KMS-11 (cell line): ENCODE data around the gene LRBA.

Experiments
- H2AFZ ChIP-seq: fragments of 200-600 bp; sonication (generic); 2 replicates; pipeline ENCODE4 v1.6.1; 2016; ENCODE audit warnings: antibody characterized with exemption, mixed run types, low read depth
- H3K27ac ChIP-seq: fragments of 200-600 bp; sonication (generic); 2 replicates; pipeline ENCODE4 v1.6.1; 2016; ENCODE audit warnings: mild to moderate bottlenecking, mixed run types
- H3K27me3 ChIP-seq: fragments of 200-600 bp; sonication (generic); 2 replicates; pipeline ENCODE4 v1.6.1; 2017; ENCODE audit warnings: mild to moderate bottlenecking, low read depth, mixed run types, moderate library complexity; ENCODE audit not compliant: insufficient read depth
- H3K36me3 ChIP-seq: fragments of 200-600 bp; sonication (generic); 2 replicates; pipeline ENCODE4 v1.6.1; 2017; ENCODE audit warnings: mild to moderate bottlenecking, mixed run types; ENCODE audit not compliant: insufficient read depth
- H3K4me1 ChIP-seq: fragments of 200-600 bp; sonication (generic); 2 replicates; pipeline ENCODE4 v1.6.1; 2016; ENCODE audit warnings: mild to moderate bottlenecking, low read depth, mixed run types; ENCODE audit not compliant: poor library complexity, severe bottlenecking
- H3K4me2 ChIP-seq: fragments of 200-600 bp; sonication (generic); 2 replicates; pipeline ENCODE4 v1.7.0; 2016; ENCODE audit warnings: mild to moderate bottlenecking, mixed run types
- H3K4me3 ChIP-seq: fragments of 200-600 bp; sonication (generic); IDR thresholded peaks from 2 replicates; pipeline ENCODE4 v1.6.1; 2017; ENCODE audit warnings: low read depth, low read length, mixed read lengths; ENCODE audit not compliant: insufficient read depth
- H3K79me2 ChIP-seq: fragments of 200-600 bp; sonication (generic); 2 replicates; pipeline ENCODE4 v1.6.1; 2016; ENCODE audit warnings: low read depth, mixed run types; ENCODE audit not compliant: insufficient read depth
- H3K9ac ChIP-seq: fragments of 200-600 bp; sonication (generic); 2 replicates; pipeline ENCODE4 v1.6.1; 2016; ENCODE audit warnings: mild to moderate bottlenecking, mixed run types
- H4K20me1 ChIP-seq: fragments of 200-600 bp; sonication (generic); 2 replicates; pipeline ENCODE4 v1.6.1; 2016; ENCODE audit warnings: mild to moderate bottlenecking, mixed run types; ENCODE audit not compliant: insufficient read depth
- TF ChIP-seq, protein P1 (sequence below): fragments of 200-600 bp; sonication (generic); conservative IDR thresholded peaks from 2 replicates; pipeline ENCODE4 v1.6.1; 2017; ENCODE audit warnings: low read depth, mild to moderate bottlenecking, antibody characterized with exemption, low read length, moderate library complexity, mixed read lengths

The LRBA gene

GRCh38 chr4:150723727-150724411, 291.2 kb downstream of the LRBA start:
- Histone ChIP-seq H3K4me3 (no peak overlapping the region), H3K4me2 (no peak overlapping the region), H3K79me2 (no peaks in the 10 kb centered on the region), H2AFZ (no peak overlapping the region), H4K20me1 (no peaks in the 10 kb centered on the region), H3K9ac (no peak overlapping the region), H3K27me3 (no peaks in the 10 kb centered on the region), H3K4me1 (peaks cover 3% of the 10 kb centered on the region), H3K36me3 (no peaks in the 10 kb centered on the region), H3K27ac (no peak overlapping the region)
- TF ChIP-seq, protein P1, sequence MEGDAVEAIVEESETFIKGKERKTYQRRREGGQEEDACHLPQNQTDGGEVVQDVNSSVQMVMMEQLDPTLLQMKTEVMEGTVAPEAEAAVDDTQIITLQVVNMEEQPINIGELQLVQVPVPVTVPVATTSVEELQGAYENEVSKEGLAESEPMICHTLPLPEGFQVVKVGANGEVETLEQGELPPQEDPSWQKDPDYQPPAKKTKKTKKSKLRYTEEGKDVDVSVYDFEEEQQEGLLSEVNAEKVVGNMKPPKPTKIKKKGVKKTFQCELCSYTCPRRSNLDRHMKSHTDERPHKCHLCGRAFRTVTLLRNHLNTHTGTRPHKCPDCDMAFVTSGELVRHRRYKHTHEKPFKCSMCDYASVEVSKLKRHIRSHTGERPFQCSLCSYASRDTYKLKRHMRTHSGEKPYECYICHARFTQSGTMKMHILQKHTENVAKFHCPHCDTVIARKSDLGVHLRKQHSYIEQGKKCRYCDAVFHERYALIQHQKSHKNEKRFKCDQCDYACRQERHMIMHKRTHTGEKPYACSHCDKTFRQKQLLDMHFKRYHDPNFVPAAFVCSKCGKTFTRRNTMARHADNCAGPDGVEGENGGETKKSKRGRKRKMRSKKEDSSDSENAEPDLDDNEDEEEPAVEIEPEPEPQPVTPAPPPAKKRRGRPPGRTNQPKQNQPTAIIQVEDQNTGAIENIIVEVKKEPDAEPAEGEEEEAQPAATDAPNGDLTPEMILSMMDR, result no peak

DNA sequence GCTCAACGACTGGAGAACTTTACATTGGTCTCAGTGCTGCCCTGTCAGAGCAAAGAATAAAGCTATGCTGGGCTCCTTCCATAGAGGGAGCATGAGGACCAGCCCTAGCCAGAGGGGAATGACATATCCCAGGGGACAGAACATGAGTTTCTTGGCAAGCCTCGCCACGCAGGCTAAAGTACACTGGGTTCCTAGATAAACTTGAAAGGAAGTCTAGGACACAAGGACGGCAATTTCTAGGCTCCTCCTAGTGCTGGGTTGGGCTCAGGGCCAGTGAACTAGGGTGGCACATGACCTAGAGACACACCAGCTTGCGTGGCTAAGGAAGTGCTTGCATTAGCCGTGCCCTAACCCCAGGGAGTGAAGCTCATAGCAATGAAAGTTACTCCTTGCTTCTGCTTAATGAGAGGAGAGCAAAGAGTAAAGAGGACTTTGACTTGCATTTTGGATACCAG, 292.1 kb downstream of the LRBA start:
- TF ChIP-seq, protein P1, result no peak
- Histone ChIP-seq H3K27ac (no peak overlapping the region), H3K4me2 (no peak overlapping the region)

DNA sequence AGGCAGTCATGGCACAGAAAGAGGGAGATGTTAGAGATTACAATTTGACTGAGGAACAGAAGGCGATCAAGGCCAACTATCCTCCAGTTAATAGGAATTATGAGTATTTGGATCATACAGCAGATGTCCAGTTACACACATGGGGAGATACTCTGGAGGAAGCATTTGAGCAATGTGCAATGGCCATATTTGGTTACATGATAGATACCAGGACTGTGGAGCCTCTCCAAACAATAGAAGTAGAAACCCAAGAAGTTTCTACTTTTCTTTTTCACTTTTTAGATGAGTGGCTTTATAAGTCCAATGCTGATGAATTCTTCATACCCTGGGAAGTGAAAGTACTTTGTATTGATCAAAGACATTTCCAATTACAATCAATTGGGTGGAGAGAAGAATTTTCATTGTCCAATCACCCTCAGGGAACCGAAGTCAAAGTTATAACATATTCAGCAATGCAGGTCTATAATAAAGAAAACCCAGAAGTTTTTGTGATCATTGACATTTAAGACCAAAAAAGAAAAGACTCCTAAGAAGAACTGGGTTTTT, 294.0 kb downstream of the LRBA start:
- TF ChIP-seq, protein P1, result no peak
- no peak overlapping the region for H3K9ac ChIP-seq
- H3K79me2 ChIP-seq, result no peaks in the 10 kb centered on the region
- H3K36me3 ChIP-seq, result no peaks in the 10 kb centered on the region
- H3K4me2 ChIP-seq, result no peak overlapping the region
- H2AFZ ChIP-seq, result no peak overlapping the region
- H3K4me3 ChIP-seq, result no peak overlapping the region
- H3K4me1 ChIP-seq, result peaks cover 3% of the 10 kb centered on the region
- no peaks in the 10 kb centered on the region for H3K27me3 ChIP-seq
- H4K20me1 ChIP-seq, result no peaks in the 10 kb centered on the region
- H3K27ac ChIP-seq, result no peak overlapping the region

More for the DNA sequence above, 292.1 kb downstream of the LRBA start:
- Histone ChIP-seq H2AFZ (no peak overlapping the region), H3K36me3 (no peaks in the 10 kb centered on the region), H3K4me1 (peaks cover 3% of the 10 kb centered on the region), H3K27me3 (no peaks in the 10 kb centered on the region), H3K4me3 (no peak overlapping the region), H3K9ac (no peak overlapping the region), H3K79me2 (no peaks in the 10 kb centered on the region), H4K20me1 (no peaks in the 10 kb centered on the region)

GRCh38 chr4:150717952-150718351, 297.1 kb downstream of the LRBA start:
- TF ChIP-seq, protein P1, result no peak
- Histone ChIP-seq H4K20me1 (no peaks in the 10 kb centered on the region), H3K4me2 (no peak overlapping the region), H3K36me3 (no peaks in the 10 kb centered on the region), H3K4me1 (peaks cover 3% of the 10 kb centered on the region), H3K4me3 (no peak overlapping the region), H3K9ac (no peak overlapping the region), H2AFZ (no peak overlapping the region), H3K79me2 (no peaks in the 10 kb centered on the region), H3K27me3 (no peaks in the 10 kb centered on the region), H3K27ac (no peak overlapping the region)
